Activated gamma-delta T cell (primary cell): ENCODE measurements around the gene KRTAP9-6.
"Not testable (repeated sequence)": the region's sequence is repeated elsewhere in the genome, so short reads cannot be mapped to it uniquely, and the experiment has no call there.

Experiments used
- DNase-seq: peaks from one replicate; lab custom pipeline; 2025; lab: John Stamatoyannopoulos, UW
- total RNA-seq, 2 donors: gene quantifications; one replicate each; lab custom pipeline; 2026; lab: John Stamatoyannopoulos, UW

The KRTAP9-6 gene
- total RNA-seq: 0 reads per million in 2 donors

DNA sequence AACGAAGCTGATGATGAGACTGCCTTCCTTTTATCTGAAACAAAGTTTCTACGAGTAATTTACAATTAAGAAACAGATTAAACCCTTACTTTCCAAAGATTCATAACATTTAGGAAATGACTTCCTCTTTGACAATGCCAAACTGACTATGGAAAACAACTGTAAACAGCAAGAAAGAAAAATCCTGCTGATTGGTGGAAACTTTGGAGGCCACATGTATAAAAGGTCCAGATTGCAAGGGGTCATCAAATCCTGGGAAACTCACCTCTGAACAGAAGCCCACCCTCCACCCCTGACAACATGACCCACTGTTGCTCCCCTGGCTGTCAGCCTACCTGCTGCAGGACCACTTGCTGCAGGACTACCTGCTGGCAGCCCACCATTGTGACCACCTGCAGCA lies at the start of gene KRTAP9-6:
TSS of gene KRTAP9-6 (plus strand) at position 301 of the 400 bp plus-strand sequence. CDS start at position 301, 0 bp downstream.
- DNase-seq: no peak

- no peak for DNase-seq
Measured at GRCh38 chr17:41215681-41216080, 49.5 kb upstream of the KRTAP9-6 start.

DNA sequence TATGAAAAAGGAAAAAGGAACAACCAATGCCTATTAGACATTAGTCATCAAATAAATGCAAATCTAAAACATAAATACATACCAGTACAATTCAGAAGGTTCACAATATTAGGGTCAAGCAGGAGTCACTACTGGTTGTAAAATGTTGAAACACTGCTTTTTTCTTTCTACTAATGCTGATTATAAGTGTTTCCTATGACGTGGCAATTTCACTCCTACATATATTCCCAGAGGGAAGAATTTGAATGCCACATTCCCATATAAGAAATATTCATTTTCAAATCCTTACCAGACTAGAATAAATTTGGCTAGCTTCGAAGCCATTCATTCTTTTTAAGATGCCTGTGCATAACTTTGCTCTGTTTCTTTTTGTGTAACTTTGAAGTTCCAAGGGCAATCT lies 41.4 kb upstream of the KRTAP9-6 start:
- no peak for DNase-seq

DNA sequence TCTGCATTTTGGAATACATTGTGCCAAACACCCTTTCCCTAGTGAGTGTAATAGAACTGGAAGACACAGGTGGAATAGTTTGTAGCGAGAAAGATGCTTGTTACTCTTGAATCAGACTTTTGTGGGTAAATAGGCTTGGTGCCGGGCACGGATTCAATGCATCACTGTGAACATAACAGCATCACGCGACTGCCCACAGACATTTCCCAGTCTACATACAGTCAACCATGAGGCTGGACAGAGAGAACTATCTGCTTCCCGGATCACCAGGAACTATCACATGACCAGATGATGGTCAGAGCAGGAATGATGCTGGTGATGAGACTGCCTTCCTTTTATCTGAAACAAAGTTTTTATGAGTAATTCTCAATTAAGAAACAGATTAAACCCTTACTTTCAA lies 39.1 kb upstream of the KRTAP9-6 start:
- no peak for DNase-seq

DNA sequence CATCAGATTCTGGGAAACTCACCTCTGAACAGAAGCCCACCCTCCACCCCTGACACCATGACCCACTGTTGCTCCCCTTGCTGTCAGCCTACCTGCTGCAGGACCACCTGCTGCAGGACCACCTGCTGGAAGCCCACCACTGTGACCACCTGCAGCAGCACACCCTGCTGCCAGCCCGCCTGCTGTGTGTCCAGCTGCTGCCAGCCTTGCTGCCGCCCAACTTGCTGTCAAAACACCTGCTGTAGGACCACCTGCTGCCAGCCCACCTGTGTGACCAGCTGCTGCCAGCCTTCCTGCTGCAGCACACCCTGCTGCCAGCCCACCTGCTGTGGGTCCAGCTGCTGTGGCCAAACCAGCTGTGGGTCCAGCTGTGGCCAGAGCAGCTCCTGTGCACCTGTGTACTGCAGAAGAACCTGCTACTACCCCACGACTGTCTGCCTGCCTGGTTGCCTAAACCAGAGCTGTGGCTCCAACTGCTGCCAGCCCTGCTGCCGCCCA lies 38.5 kb upstream of the KRTAP9-6 start, which contains the start of gene KRTAP9-2:
TSS of gene KRTAP9-2 (plus strand) at position 51 of the 498 bp plus-strand sequence. CDS start at position 58, 7 bp downstream.
- DNase-seq: not testable (repeated sequence)

DNA sequence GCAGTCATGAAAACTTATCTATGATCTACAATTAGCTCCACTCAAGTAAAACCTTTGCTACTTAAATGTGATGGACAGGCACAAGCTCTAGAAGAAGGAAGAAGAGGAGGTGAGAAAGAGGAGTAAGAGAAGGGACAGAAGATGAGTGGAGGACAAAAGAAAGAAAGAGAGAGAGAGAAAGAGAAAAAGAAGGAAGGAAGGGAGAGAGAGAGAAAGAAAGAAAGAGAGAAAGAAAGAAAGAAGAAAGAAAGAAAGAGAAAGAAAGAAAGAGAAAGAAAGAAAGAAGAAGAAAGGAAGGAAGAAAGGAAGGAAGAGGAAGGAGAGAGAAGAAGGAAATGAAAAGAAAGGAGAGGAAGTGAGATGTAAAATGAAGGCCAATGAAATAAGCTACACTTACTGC lies 35.1 kb upstream of the KRTAP9-6 start:
- no peak for DNase-seq

GRCh38 chr17:41231731-41232130 lies 33.4 kb upstream of the KRTAP9-6 start:
- DNase-seq: no peak

GRCh38 chr17:41232399-41233105 lies 32.6 kb upstream of the KRTAP9-6 start, which contains the start of gene KRTAP9-3:
KRTAP9-3 (plus strand) TSS chr17:41232449; CDS start chr17:41232502, 53 bp downstream.
- DNase-seq: not testable (repeated sequence)

DNA sequence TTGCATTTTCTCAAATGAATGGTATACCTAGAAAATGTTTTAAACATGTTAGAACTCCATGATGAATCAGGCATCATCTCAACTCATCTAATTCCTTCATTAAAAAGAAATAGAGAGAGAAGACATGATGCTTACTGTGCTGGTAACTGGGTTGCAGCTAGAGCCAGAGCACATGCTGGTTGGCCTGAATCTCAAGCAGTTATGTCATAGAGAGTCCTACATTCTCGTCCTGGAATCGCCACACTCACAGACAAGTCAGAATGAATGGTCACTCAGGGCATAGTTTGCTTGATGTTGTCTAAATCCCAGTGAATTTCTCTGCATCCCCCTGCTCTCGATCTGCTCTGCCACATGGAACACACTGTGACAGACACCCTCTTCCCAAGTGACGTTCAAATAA lies 28.1 kb upstream of the KRTAP9-6 start:
- DNase-seq: not testable (repeated sequence)

- DNase-seq: not testable (repeated sequence)
Measured at GRCh38 chr17:41237949-41238437, 27.2 kb upstream of the KRTAP9-6 start, which contains the start of gene KRTAP9-8. KRTAP9-8 (plus strand) TSS chr17:41237999; CDS start chr17:41238052, 53 bp downstream.

DNA sequence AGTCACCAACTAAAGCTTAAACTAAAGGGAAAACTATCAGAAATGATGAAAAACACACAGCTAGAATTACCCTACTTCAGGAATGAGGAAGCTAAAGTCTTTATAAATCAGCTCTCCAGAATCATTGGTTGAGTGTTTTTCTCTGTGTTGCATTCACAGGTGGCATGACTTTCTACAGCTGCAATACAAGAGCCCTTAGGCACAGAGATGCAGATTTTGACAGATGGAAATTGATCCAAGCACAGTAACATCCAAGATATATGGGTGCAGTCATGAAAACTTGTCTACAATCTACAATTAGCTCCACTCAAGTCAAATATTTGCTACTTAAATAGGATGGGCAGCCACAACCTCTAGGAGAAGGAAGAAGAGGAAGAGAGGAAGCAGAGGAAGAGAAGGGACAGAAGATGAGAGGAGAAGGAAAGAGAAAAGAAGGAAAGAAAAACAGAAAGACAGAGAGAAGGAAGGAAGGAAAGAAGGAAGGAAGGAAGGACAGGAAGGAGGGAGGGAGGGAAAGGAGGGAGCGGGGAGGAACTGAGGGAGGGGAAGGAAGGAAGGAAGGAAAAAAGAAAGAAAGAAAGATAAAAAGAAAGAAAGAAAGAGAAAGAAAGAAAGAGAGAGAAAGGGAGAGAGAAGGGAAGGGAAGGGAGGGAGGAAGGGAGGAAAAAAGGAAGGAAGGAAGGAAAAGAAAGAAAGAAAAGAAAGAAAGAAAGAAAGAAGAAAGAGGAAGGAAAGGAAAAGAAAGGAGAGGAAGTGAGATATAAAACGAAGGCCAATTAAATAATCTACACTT lies 18.0 kb upstream of the KRTAP9-6 start:
- DNase-seq: not testable (repeated sequence)

- DNase-seq: not testable (repeated sequence)
Measured at GRCh38 chr17:41249637-41250240, 15.4 kb upstream of the KRTAP9-6 start, which contains the start of gene KRTAP9-4. KRTAP9-4 (plus strand) TSS chr17:41249687; CDS start chr17:41249721, 34 bp downstream.

GRCh38 chr17:41251261-41251660 lies 13.9 kb upstream of the KRTAP9-6 start:
- DNase-seq: no peak

- no peak for DNase-seq
Measured at GRCh38 chr17:41254861-41255260, 10.3 kb upstream of the KRTAP9-6 start.

DNA sequence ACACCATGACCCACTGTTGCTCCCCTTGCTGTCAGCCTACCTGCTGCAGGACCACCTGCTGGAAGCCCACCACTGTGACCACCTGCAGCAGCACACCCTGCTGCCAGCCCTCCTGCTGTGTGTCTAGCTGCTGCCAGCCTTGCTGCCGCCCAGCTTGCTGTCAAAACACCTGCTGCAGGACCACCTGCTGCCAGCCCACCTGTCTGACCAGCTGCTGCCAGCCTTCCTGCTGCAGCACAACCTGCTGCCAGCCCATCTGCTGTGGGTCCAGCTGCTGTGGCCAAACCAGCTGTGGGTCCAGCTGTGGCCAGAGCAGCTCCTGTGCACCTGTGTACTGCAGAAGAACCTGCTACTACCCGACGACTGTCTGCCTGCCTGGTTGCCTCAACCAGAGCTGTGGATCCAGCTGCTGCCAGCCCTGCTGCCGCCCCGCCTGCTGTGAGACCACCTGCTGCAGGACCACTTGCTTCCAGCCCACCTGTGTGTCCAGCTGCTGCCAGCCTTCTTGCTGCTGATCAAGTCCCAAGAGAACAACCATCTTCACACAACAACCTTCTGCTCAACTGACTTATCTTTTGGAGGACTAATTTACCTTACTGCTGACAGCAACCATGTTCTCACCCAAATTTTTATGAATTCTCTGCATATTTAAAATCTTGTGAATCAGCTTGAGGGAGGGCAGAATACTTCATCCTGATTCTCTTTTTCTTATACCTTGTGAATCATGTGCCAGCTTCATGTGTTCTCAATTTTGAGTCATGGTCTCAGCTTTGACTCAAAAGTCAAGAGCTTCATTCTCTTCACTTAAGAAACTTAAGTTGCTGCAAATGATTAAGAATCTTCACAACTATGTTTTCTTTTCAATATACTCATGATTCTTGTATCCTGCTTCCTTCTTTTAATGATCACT lies 9.5 kb upstream of the KRTAP9-6 start, which contains the start of gene KRTAP9-9:
TSS of gene KRTAP9-9 (plus strand) at position 4 of the 910 bp plus-strand sequence.
- DNase-seq: not testable (repeated sequence)

DNA sequence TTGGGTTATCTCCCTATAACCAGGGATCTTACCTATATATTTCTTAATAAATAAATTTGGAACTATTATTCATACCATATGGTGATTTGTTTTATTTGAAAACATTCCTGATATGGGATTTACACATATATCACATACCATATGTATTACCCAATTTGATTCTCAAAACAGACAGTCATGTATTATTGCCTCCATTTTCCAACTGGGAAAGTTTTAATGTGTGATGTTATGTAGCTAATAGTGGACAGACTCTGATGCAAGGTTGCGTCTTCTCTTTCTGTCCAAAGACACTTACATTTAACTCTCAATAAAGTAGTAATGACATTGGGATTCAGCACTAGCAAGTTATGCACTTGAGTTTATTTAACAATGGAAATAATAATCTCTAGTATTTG lies 8.9 kb upstream of the KRTAP9-6 start:
- no peak for DNase-seq

DNA sequence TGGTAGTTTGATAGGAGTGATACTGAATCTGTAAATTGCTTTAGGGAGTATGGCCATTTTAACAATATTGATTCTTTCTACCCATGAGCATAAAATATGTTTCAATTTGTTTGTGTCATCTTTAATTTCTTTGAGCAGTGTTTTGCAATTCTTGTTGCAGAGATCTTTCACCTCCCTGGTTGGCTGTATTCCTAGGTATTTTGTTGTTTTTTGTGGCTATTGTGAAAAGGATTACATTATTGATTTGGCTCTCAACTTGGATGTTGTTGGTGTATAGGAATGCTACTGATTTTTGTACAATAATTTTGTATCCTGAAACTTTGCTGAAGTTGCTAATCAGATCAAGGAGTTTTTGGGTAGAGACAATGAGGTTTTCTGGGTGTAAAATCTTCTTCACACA lies 6.8 kb upstream of the KRTAP9-6 start:
- no peak for DNase-seq

GRCh38 chr17:41263212-41263611 lies 2.0 kb upstream of the KRTAP9-6 start:
- DNase-seq: no peak

DNA sequence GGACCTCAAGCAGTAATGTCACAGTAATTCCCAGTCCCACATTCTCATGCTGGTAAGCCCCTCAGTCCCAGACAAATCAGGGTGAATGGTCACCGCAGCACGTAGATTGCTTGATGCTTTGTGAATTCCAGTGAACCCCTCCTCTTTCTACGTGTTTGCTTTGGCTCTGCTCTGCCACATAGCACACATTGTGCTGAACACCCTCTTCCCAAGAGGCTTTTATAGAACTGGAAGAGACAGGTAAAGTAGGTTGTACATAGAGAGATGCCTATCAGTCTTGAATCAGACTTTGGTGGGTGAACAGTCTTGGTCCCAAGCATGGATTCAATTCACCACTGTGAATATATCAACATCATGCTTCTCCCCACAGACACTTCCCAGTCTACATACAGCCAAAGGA lies 579 bp upstream of the KRTAP9-6 start:
- no peak for DNase-seq

DNA sequence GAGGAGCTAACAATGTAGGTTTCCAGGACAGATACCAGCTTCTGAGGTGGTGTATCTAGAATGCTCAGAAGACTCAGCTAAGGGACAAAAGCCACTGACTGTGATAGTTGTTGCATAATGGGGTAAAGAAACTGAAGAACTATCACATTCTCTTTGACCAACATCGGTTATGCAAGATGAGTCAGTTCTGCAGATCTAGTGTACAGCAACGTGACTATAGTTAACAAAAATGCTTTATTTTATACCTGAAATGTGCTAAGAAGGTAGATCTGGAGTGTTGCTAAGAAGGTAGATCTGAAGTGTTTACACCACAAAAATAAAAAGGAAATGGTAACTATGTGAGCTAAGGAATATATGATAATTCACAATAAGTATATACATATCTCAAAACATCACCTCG lies 2.5 kb downstream of the KRTAP9-6 start:
- DNase-seq: no peak

DNA sequence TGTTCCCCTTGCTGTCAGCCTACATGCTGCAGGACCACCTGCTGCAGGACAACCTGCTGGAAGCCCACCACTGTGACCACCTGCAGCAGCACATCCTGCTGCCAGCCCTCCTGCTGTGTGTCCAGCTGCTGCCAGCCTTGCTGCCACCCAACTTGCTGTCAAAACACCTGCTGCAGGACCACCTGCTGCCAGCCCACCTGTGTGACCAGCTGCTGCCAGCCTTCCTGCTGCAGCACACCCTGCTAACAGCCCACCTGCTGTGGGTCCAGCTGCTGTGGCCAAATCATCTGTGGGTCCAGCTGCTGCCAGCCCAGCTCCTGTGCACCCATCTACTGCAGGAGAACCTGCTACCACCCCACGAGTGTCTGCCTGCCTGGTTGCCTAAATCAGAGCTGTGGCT lies 6.1 kb downstream of the KRTAP9-6 start:
- DNase-seq: not testable (repeated sequence)
